Activated naive CD8-positive, alpha-beta T cell treated with anti-CD3 and anti-CD28 coated beads, Interleukin-2, amount 10 ng/mL, durations not matched to agents 7 days and 5 days (primary cell): ENCODE data around the gene TBC1D10A. TPM values are rescaled to one million over a fixed set of nuclear protein-coding genes. Genes with fewer than 3 reads are reported as not detected.

Experiments
- ATAC-seq: fragments of 150-1000 bp; cut with Tn5 transposase; one replicate; pipeline ENCODE4 v1.10.0; 2021; ENCODE audit warnings: low read depth, moderate library complexity
- POLR2A ChIA-PET: fragments of 350-600 bp; sonication (Branson Sonifier 250); formaldehyde crosslinking; loops from one replicate; lab custom pipeline; 2021; ENCODE audit warnings: antibody characterized with exemption; lab: Charles Lee
- DNase-seq: peaks from one replicate; pipeline ENCODE4 v3.0.0; 2021
- H3K27ac Mint-ChIP-seq: one replicate; pipeline ENCODE4 v1.8.0; 2022; ENCODE audit warnings: mild to moderate bottlenecking, mixed read lengths
- H3K27me3 Mint-ChIP-seq: one replicate; pipeline ENCODE4 v1.8.0; 2022; ENCODE audit warnings: mild to moderate bottlenecking, moderate library complexity, mixed read lengths
- H3K36me3 Mint-ChIP-seq: one replicate; pipeline ENCODE4 v1.8.0; 2021; ENCODE audit warnings: mild to moderate bottlenecking, mixed read lengths
- H3K4me1 Mint-ChIP-seq: one replicate; pipeline ENCODE4 v1.8.0; 2021; ENCODE audit warnings: mixed read lengths
- H3K4me3 Mint-ChIP-seq: one replicate; pipeline ENCODE4 v1.8.0; 2022; ENCODE audit warnings: mild to moderate bottlenecking, moderate library complexity, mixed read lengths
- H3K9me3 Mint-ChIP-seq: one replicate; pipeline ENCODE4 v1.8.0; 2021; ENCODE audit warnings: mixed read lengths
- total RNA-seq, 2 experiments: library from RNA; stranded (reverse); gene quantifications; one replicate each; pipeline ENCODE4 v1.2.3, GENCODE V29; 2021

TBC1D10A gene
- total RNA-seq, 2 experiments from 2014 or later, result 54.0 to 54.2 TPM

DNA sequence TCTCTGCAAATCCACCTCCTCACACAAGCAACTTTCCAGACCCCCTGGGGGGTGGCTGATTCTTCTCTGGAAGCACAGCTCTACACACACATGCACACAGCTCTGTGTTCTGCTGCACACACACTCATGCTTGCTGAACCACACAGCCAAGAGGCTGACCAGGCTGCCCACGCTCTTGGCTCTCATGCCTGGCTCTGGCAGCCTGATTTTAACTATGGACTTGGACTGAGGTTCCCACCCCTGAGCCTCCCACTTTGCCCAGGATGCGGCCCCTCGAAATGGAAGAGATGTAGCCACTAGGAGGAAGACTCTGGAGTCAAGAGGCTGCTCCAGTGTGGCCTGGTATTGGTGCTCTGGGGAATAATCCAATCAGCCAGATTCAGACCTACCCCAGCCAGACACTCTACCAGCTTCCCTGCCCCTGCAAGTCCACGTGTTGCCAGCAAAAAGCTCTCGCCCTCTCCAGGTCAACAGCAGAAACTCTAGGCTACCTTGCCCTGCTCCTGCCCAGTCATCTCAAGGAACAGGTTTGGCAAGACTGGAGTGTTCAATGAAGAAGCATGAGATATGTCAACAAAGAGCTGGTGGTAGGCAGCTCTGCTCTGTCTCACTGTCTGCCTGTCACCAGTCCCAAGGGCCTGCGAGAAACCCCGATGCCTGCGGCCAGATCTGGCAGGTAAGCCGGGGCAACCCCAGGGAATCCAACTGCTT, 28.6 kb downstream of the TBC1D10A start:
- H3K27ac Mint-ChIP-seq, result peak overlapping the region; percentile 89
- H3K27me3 Mint-ChIP-seq, result no peaks in the 10 kb centered on the region
- peak overlapping the region; percentile 28 for H3K4me3 Mint-ChIP-seq
- peaks cover 40% of the 10 kb centered on the region for H3K36me3 Mint-ChIP-seq
- peaks cover 57% of the 10 kb centered on the region for H3K4me1 Mint-ChIP-seq
- POLR2A ChIA-PET, result interaction anchor here (1.5 to 4.2 kb wide), 3 partner anchors 9 to 58 kb away, joined by 4 to 19 read pairs (median 15); partner anchors contain the start of genes CASTOR1, CCDC157, SF3A1 and TBC1D10A
- no peak for ATAC-seq
- no peak for DNase-seq
- H3K9me3 Mint-ChIP-seq, result no peaks in the 10 kb centered on the region

DNA sequence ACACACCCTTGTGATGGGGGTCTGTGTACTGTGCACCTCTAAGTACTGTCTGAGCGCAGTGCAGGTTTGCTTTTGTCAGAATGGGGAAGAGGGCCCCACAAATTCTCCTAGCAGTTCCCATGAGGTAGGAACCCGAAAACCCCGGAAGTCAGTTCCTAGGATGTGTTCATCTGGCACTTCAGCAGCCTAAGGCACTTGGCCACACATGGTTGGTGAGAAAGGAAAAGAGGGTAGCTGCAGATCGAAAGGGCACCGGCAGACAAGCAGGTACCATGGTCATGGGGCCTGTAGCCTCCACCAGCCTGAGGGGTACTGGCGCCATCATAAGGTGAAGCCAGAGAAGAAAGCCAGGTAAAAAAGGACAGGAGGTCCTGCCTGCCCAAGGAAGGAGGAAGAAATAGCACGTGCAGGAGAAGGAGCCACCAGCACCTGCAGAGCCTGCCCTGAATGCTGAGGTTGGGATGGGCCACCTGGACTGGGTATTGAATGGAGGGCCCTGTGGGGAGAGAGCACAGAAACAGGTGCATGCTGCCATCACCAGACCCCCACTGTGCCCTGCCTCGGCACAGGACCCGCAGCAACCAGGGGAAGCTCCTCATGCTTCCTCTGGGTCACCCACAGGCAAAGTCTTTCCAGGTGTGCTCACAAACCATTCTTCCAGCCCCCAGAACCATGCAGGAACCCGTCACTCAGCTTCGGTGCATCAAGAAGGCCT, 29.3 kb downstream of the TBC1D10A start:
- Mint-ChIP-seq H3K36me3 (peaks cover 37% of the 10 kb centered on the region), H3K27ac (peak overlapping the region; percentile 89), H3K4me1 (peaks cover 50% of the 10 kb centered on the region), H3K9me3 (no peaks in the 10 kb centered on the region), H3K4me3 (peak overlapping the region; percentile 36), H3K27me3 (no peaks in the 10 kb centered on the region)
- ATAC-seq, result no peak
- POLR2A ChIA-PET, result interaction anchor here (1.5 to 4.2 kb wide), 3 partner anchors 8 to 59 kb away, joined by 4 to 19 read pairs (median 15); partner anchors contain the start of genes CASTOR1, CCDC157, SF3A1 and TBC1D10A
- no peak for DNase-seq

DNA sequence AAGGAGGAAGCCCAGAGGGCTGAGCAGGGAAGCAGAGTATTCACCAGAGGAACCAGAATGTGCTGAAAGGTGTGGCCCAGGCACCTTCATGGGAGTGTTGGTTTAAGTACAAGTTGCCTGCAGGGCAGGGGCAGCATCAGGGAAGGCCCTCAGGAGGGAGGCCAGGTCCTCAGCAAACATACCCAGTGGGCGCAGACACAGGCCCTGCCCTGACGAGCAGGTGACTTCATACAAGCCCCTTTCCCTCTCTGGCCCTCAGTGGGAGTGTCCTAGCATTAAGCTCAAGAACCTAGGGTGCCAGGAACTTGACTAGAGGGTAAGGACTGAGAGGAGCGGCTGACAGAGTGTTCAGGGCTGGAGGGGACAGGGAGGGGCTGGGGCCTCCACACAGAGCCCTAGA, 29.9 kb downstream of the TBC1D10A start:
- H3K27me3 Mint-ChIP-seq, result no peaks in the 10 kb centered on the region
- peaks cover 45% of the 10 kb centered on the region for H3K4me1 Mint-ChIP-seq
- DNase-seq (no peak), ATAC-seq (peak; percentile 23)
- POLR2A ChIA-PET, result interaction anchor here (0.6 to 4.2 kb wide), 7 partner anchors 8 to 884 kb away, joined by 3 to 19 read pairs (median 4); partner anchors contain the start of genes CASTOR1, CCDC157, SF3A1 and TBC1D10A
- H3K9me3 Mint-ChIP-seq, result no peaks in the 10 kb centered on the region
- H3K36me3 Mint-ChIP-seq, result peaks cover 39% of the 10 kb centered on the region
- H3K27ac Mint-ChIP-seq, result peak overlapping the region; percentile 89
- H3K4me3 Mint-ChIP-seq, result peak overlapping the region; percentile 36

DNA sequence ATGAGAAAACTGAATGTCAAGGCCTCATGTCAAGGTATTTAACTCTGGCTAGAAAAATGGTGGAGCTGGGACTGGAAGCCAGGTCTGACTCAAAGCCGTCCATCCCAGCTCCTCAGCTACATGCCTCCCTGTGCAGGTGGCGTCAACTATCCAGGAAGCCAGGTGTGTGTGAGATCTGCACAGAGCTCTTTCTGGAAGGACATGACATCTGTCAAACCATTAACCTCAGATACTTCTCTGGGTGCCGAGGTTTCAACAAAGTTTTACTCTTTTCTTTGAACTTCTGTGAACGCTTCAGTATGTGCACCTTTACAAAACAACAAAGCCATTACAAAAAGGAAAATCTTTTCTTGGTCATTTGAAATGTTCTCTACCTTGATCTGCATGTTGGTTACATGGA, 30.4 kb downstream of the TBC1D10A start:
- DNase-seq, result no peak
- Mint-ChIP-seq H3K27me3 (no peaks in the 10 kb centered on the region), H3K4me3 (peak overlapping the region; percentile 36), H3K27ac (peak overlapping the region; percentile 89), H3K4me1 (peaks cover 43% of the 10 kb centered on the region), H3K36me3 (peaks cover 37% of the 10 kb centered on the region), H3K9me3 (no peaks in the 10 kb centered on the region)
- peak; percentile 62 for ATAC-seq
- POLR2A ChIA-PET, result interaction anchor here (0.6 to 4.2 kb wide), 7 partner anchors 7 to 883 kb away, joined by 3 to 19 read pairs (median 4); partner anchors contain the start of genes CASTOR1, MTMR3 and TBC1D10A

DNA sequence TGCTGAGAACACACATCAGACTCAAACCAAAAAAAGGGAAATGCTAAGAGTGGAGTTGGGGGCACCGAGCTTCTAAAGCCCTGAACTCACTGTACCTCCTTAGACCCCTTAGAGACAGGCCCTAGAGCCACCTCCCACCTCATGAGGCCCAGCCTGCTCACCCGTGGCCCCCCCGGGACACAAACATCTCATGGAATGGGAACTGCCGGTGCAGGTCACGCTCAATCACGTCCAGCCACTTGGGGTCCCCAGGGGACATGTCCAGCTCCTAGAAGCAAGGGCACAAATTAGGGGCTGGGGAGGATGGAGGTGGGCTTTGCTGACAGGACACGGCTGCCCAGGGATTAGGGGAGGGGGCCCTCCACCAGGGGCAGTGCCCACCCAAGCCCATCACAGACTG, 31.2 kb downstream of the TBC1D10A start:
- POLR2A ChIA-PET, result interaction anchor here (1.2 to 4.2 kb wide), 4 partner anchors 10 to 61 kb away, joined by 4 to 19 read pairs (median 9); partner anchors contain the start of genes CCDC157, SF3A1 and TBC1D10A
- Mint-ChIP-seq H3K27ac (no peak overlapping the region), H3K36me3 (peaks cover 29% of the 10 kb centered on the region), H3K9me3 (no peaks in the 10 kb centered on the region), H3K4me3 (no peak overlapping the region), H3K4me1 (peaks cover 39% of the 10 kb centered on the region), H3K27me3 (no peaks in the 10 kb centered on the region)
- no peak for ATAC-seq
- no peak for DNase-seq

DNA sequence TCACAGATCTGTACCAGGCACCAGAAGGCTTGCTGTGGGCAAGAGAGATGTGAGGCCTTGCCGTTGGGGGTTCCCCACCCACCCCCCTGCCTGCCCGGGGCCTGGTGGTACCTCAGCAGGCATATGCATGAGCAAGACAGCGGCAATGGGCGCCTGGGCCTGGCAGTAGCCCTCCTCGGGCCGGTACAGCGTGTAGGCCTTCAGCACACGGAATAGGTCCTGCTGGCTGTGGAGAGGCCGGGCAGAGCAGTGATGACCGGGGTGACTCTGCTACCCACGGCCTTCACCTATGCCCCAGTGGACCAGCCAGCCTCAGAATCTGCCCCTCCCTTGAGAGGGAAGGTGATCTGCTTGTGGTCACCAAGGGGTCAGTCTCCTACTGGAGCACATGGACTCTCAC, 31.9 kb downstream of the TBC1D10A start:
- ATAC-seq, result no peak
- H3K4me3 Mint-ChIP-seq, result no peak overlapping the region
- peaks cover 26% of the 10 kb centered on the region for H3K36me3 Mint-ChIP-seq
- no peaks in the 10 kb centered on the region for H3K27me3 Mint-ChIP-seq
- POLR2A ChIA-PET, result interaction anchor here (1.2 to 7.7 kb wide), 4 partner anchors 10 to 62 kb away, joined by 3 to 110 read pairs (median 9); partner anchors contain the start of genes CCDC157, SF3A1 and TBC1D10A
- no peaks in the 10 kb centered on the region for H3K9me3 Mint-ChIP-seq
- no peak for DNase-seq
- no peak overlapping the region for H3K27ac Mint-ChIP-seq
- peaks cover 46% of the 10 kb centered on the region for H3K4me1 Mint-ChIP-seq

DNA sequence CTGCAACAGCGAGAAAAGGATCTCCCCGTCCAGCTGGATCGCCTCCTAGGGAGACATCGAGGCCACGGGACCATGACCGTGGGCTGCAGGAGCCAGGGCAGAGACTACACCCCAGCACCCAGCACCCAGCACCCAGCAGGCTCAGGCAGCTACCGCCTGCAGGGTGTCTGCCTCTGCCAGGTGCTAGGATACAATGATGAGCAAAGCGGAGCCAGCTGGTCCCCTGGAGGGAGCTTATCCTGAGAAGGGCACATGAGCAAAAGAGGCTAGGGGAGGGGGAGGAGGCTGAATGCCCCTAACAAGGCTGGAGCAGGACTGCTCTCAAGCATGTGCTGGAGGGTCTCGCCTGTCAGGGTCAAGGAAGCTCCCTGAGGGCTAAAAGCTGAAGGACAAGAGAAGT, 32.7 kb downstream of the TBC1D10A start:
- Mint-ChIP-seq H3K4me3 (no peak overlapping the region), H3K27me3 (no peaks in the 10 kb centered on the region), H3K27ac (peak overlapping the region; percentile 60), H3K4me1 (peaks cover 44% of the 10 kb centered on the region), H3K36me3 (peaks cover 25% of the 10 kb centered on the region), H3K9me3 (no peaks in the 10 kb centered on the region)
- POLR2A ChIA-PET, result interaction anchor here (1.2 to 7.7 kb wide), 2 partner anchors 11 to 33 kb away, joined by 3 to 110 read pairs; partner anchors contain the start of gene TBC1D10A
- no peak for ATAC-seq
- DNase-seq, result no peak

DNA sequence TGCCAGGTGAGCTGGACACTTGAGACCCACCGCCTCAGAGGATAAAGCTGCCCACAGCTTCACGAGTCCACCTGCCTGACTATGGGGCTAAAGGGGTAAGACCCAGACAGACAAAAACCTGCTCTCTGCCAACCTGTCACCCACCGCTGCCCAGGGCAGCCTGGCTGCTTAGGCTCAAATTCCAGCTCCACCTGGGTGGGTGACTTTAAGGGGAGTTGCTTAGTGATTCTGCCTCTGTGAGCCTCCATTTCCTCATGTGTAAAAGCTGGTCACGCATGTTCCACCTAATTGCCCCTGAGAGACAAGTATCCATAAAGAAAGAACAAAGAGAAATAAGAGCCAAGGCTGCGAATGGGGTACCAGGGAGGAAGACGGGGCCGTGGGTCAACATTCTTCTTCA, 33.7 kb downstream of the TBC1D10A start:
- POLR2A ChIA-PET, result interaction anchor here (0.6 to 7.7 kb wide), 3 partner anchors 12 to 144 kb away, joined by 3 to 110 read pairs (median 80); partner anchors contain the start of gene TBC1D10A
- DNase-seq (no peak), ATAC-seq (no peak)
- Mint-ChIP-seq H3K36me3 (peaks cover 16% of the 10 kb centered on the region), H3K4me3 (no peak overlapping the region), H3K27me3 (no peaks in the 10 kb centered on the region), H3K27ac (peak overlapping the region; percentile 30), H3K4me1 (peaks cover 41% of the 10 kb centered on the region), H3K9me3 (no peaks in the 10 kb centered on the region)

DNA sequence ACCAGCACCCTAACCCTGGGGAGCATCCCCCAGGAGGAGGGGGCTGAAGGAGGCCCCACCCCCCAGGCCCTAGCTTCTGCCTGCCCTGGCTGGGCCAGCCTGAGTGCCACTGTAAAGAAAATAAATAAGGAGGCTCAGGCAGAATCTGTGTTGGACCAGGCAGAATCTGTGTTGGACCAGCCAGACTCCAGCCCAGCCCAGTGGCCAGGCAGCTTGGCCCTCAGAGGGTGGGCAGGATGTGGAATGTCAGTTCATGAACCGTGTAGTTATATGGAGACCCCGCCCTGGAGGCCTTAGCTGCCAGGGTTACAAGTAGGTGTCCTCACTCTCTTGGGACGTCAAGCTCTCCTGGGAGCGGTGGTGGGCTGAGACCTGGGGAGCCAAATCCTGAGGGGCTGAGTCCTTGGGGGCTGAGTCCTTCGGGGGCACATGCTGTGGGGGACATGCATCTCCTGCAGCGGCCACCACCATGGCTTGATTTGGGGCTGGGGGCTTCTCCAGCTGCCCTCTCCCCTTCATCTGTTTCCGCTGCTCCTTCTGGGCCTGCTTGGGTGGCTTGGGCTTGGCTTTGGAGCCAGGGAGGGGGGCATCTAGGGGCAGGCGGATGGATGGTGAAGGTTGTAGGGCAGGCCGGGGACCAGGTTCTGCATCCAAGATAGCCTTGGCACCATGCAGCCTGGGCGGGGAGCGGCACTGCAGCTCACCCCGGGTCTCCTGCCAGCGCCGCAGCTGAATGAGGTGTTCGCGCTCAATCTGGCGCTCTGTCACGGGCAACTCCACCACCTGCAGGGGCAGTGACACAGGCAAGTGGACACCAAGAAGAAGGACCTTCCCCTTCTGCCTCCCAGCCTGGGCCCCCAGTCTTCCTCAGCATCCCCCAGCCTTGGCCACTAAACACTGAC, 34.4 kb downstream of the TBC1D10A start:
- H3K4me1 Mint-ChIP-seq, result peaks cover 36% of the 10 kb centered on the region
- DNase-seq (no peak), ATAC-seq (no peak)
- peaks cover 15% of the 10 kb centered on the region for H3K36me3 Mint-ChIP-seq
- POLR2A ChIA-PET, result interaction anchor here (0.6 to 7.7 kb wide), 9 partner anchors 8 to 145 kb away, joined by 3 to 110 read pairs (median 3); partner anchors contain the start of genes RNF215 and TBC1D10A
- no peak overlapping the region for H3K4me3 Mint-ChIP-seq
- H3K9me3 Mint-ChIP-seq, result no peaks in the 10 kb centered on the region
- H3K27me3 Mint-ChIP-seq, result no peaks in the 10 kb centered on the region
- peak overlapping the region; percentile 65 for H3K27ac Mint-ChIP-seq

DNA sequence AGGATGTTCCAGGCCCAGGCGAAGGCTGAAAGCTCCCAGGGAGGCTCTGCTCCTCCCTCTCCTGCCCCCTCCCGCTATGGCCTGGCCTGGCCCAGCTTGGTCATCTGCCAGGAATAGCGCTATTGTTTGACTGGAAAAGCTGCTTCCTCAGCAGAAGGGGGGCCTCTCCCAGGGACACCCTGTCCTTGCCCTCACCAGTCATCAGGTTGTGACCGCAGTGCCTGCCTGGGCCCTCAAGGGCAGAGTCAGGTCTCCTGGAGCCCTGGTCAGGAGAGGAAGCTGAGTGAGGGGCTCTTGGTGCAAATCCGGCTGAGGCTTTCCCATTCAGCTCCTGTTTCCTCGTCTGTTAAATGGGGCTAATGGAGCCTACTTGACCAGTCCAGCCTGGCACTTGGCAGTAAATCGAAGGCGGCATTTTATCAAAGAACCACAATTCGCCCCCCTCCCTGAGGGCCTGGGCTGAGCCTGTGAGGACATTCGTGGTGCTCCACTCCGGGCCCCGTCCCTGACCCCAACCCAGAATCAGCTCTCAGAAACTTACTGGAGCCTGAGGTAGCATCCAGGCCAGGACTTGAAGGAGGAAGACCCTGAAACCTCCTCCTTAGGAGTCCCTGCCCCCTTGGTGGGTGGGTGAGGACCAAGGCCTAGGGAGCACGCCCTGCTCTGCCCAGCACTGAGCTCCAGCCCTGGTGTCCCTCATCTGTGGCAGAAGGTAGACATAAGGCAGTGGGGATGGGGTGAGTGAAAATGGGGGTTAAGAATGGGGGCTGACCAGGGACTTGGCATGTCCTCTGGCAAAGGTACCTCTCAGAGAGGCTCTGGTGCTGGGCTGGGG, 35.5 kb downstream of the TBC1D10A start:
- Mint-ChIP-seq H3K36me3 (peaks cover 15% of the 10 kb centered on the region), H3K4me1 (peaks cover 31% of the 10 kb centered on the region), H3K27me3 (no peaks in the 10 kb centered on the region), H3K27ac (peak overlapping the region; percentile 90), H3K9me3 (no peaks in the 10 kb centered on the region), H3K4me3 (peak overlapping the region; percentile 84)
- no peak for ATAC-seq
- peak; percentile 34 for DNase-seq
- POLR2A ChIA-PET, result interaction anchor here (0.6 to 7.7 kb wide), 9 partner anchors 9 to 133 kb away, joined by 3 to 110 read pairs (median 18); partner anchors contain the start of genes CCDC157, RNF215, SF3A1 and TBC1D10A

DNA sequence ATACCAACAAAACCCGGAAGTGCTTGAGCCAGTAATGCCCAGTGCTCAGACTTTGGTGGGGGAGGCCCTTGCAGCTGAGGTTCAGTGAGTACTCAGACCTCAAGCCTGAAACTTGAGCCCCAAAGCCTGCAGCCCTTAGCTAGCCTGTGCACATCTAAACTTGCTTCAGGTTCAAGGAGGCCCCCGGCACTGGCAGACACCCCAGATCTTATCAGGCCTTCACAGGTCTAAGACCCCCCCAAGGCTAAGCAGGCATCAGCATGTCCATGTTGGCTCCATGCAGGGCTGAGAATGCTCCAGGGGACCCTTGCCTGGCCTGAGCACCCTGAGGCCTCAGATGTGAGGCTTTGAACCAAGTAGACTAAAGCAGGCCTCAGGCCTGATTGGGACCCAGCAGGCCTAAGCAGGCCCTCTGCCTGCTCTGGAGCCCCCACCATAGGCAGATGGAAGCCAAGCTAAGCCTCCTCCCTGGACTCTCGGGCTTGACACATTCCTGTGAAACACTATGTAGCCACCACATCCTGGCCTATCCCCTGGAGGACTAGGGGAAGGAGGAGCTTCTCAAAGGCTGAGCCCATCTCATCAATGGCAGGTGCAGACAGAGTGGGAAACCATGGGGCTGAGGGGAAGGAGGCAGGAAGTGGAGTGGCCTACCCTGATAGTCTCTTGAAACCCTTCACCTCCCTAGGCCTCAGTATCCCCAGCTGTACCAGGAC, 36.2 kb downstream of the TBC1D10A start:
- H3K4me3 Mint-ChIP-seq, result peak overlapping the region; percentile 84
- peaks cover 24% of the 10 kb centered on the region for H3K4me1 Mint-ChIP-seq
- DNase-seq (peak; percentile 52), ATAC-seq (peak; percentile 5)
- H3K27ac Mint-ChIP-seq, result peak overlapping the region; percentile 90
- no peaks in the 10 kb centered on the region for H3K27me3 Mint-ChIP-seq
- peaks cover 15% of the 10 kb centered on the region for H3K36me3 Mint-ChIP-seq
- H3K9me3 Mint-ChIP-seq, result no peaks in the 10 kb centered on the region
- POLR2A ChIA-PET, result interaction anchor here (0.5 to 7.7 kb wide), 10 partner anchors 8 to 515 kb away, joined by 3 to 110 read pairs (median 16); partner anchors contain the start of genes CCDC157, RNF215, SF3A1 and TBC1D10A
